AG20443 (cell line): Measurements from ENCODE around the gene SLC35E2B.
"Not testable (repeated sequence)": the region's sequence is repeated elsewhere in the genome, so short reads cannot be mapped to it uniquely, and the experiment has no call there.

Experiments used
- DNase-seq: peaks from one replicate; pipeline ENCODE4 v3.0.0; 2012; ENCODE audit warnings: low spot score, mixed read lengths

The SLC35E2B gene

DNA sequence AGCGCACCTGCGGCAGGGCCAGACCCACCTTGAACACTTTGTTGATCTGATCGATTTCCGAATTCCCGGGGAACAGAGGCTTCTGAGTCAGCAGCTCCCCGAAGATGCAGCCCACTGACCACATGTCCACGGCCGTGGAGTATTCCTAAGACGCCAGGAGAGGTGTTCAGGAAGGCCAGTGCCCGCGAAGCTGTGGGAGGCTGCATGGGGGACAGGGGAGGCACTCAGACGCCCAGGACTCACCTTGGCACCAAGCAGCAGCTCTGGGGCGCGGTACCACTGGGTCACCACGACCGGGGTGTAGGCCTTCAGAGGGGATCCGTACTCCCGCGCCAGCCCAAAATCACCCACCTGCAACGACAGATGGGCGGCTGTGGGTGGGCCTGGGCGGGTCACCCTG is 11.2 kb upstream of the SLC35E2B start:
- DNase-seq: no peak

DNA sequence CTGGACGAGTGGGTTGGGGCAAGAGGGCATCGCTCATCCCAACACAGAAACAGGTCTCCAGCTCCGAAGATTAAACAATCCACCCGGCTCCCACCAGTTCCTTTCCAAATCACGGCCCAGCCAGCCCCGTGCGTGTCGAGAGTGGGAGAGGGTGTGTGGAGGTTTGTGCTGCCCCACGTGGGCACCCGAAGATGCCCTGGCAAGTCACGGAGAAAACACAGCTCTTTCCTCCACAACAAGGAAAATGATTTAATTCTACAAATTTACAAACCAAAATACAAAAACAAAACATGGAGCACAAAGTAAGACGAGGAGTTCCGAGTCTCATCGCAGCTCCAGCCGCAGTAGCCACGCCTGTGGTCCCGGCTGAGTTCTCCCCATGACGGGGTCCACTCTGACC is 9.9 kb upstream of the SLC35E2B start:
- not testable (repeated sequence) for DNase-seq

DNA sequence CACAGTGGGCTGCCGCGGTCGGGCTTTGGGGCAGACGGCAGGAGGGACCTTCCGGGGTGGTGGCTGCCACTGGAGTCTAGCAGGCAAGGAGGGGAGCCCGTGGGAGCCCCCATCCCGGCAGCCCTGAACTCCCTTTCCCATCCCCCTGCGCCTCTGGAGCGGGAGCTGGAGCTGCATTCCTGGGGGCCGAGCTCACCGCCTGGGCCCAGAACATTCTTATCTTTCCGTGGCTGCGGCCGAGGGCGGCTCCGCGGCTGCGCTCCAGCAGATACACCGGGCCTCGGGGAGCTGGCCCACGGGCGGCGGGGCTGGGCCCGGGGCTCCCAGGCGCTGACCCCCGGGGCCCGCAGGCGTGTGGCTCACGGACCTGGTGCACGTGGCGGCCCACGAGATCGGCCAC is 8.0 kb upstream of the SLC35E2B start:
- DNase-seq: not testable (repeated sequence)

DNA sequence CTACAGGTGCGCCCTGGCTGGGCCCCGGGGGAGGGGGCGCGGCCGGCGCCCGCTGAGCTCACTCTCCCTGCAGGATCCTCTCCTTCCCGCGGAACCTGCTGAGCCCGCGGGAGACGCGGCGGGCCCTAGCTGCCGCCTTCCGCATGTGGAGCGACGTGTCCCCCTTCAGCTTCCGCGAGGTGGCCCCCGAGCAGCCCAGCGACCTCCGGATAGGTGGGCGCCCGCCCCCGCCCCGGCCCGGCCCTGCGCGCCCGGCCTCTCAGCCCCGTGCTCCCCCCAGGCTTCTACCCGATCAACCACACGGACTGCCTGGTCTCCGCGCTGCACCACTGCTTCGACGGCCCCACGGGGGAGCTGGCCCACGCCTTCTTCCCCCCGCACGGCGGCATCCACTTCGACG is 7.5 kb upstream of the SLC35E2B start:
- not testable (repeated sequence) for DNase-seq

DNA sequence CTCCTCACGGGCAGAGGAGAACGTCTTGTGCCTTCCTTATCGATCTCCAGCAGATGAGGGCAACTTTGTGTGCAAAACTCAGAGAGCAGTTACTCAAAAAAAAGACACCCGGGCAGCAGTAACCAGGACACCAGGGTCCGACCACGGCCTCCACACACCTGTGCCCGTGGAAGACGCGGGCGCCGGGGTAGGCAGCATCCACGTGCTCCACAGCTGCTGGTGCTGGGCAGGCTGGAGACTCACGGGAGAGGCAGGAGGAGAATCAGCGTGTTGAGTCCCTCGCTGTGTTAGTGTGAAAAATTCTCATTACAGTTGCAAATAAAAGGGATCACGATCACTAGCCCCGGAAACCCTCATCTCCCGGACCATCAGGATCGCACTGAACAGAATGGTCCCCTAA is 6.5 kb upstream of the SLC35E2B start:
- DNase-seq: not testable (repeated sequence)

DNA sequence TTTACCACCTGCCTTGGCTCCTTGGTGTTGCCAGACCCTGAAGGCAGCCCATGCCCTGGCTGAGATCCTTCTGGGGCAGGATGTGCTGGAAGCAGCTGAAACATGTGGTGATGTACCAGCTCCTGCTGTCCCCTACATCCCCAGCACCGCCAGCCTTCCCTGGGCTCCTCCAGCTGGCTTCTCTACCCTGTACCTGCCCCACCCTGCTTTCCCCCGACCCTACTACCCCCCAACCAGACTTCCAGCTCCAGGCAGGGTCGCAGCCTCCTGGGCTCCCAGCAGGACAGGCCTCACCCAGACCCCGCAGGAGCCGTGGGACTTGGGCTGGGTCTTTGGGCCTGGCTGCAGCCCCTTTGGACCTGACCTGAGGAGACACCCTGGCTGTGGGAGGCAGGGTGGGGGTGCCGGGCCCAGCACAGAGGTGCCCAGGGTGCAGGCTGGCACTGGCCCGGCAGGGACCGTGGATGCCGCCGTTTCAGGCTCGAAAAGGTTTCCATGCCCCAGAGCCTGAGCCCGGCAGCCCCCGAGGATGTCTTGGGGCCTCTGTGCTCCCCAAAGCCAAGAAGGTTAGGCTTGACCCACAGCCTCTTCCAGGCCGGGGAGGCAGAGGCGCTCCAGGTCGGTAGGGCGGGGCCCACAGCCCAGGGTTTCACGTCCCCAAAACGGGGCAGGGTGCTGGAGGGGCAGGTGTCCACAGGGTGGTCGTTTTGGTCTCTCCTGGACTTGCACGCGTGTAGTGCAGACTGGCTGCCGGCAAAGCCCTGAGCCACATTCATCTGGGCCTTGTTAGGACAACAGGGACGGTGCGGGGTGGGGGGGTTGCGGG is 5.0 kb upstream of the SLC35E2B start:
- not testable (repeated sequence) for DNase-seq

DNA sequence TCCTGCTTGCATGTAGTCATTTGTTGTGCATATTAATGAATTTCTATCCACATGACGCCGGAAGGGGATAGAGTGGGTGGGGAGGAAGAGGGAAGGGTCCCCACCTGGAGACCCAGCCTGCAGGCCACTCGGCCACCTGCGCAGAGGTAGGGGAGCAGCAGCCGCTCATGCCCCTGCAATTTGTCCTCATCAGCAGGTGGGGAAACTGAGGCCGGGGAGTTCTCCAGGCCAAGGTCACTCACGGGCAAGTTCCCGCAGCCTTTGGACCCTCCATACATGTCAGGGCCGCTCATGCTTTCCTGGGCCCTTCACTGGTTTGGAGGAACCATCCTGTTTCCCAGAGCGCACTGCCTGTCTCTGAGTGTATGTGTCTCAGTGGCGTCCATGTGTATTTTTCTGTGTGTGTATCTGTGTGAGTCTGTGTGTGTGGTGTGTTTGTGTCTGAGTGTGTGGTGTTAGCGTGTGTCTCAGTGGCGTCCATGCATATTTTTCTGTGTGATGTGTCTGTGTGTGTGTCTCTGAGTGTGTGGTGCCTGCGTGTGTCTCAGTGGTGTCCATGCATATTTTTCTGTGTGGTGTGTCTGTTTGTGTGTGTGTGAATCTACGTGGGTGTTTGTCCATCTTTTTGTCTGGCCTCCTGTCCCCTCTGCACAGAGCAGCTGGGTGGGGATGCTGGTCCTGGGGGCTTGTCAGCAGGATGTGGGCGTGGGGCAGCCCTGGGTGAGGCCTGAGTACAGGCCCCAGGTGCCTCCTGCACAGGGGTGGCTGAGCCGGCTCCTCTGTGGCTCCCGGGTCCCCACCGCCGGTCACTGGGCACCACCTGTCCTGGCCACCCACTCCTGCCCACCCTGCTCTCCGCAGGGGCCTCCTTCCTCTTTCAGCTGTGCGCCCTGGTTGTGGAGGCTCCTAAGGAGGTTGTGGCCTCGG is 4.1 kb upstream of the SLC35E2B start:
- not testable (repeated sequence) for DNase-seq

DNA sequence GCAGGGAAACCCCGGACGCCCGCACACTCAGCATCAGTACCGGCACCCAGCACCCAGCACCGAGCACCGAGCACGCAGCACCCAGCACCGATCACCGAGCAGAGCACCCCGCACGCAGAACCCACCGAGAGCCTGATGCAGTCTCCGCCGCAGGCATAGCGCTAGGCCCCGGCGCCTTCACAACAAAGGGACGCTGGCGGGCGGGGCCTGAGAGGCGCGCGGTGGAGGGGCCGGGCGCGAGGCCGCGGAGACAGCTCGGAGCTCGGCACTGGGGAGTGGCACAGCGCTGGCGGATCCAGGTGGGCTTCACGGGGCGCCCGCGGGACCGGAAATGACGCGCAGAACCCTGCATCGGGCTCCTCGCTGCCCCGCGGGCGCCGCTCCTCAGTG is 276 bp downstream of the SLC35E2B start:
- DNase-seq: not testable (repeated sequence)

DNA sequence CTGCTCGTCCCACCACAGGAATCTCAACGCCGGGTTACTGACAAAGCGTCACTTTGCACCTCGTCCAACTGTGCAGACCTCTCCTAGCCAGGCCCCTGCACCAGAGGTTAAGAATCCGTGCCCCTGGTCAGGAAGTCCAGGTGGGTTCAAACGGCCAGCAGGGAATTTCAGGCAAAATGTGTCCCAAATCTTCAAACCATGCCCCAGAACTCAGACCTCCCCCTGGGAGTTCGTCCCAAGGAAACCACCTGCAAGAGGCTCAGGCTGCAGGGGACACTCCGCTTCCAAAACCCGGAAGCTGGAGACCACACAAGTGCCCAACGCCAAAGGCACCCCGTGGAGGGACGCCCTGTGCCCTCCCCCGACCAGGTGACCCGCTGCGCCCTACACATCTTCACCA is 1.2 kb downstream of the SLC35E2B start:
- DNase-seq: not testable (repeated sequence)

DNA sequence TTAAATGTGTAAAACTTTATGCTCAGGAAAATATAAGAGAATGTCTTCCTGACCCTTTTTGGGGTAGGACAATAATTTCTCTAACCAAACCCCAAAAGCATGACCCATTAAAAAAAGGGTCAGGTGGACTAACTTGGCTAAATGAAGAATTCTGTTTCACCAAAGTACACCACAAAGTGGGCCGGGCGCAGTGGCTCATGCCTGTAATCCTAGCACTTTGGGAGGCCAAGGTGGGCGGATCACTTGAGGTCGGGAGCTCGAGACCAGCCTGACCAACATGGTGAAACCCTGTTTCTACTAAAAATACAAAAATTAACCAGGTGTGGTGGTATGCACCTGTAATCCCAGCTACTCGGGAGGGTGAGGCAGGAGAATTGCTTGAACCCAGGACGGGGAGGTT is 3.1 kb downstream of the SLC35E2B start:
- DNase-seq: not testable (repeated sequence)

DNA sequence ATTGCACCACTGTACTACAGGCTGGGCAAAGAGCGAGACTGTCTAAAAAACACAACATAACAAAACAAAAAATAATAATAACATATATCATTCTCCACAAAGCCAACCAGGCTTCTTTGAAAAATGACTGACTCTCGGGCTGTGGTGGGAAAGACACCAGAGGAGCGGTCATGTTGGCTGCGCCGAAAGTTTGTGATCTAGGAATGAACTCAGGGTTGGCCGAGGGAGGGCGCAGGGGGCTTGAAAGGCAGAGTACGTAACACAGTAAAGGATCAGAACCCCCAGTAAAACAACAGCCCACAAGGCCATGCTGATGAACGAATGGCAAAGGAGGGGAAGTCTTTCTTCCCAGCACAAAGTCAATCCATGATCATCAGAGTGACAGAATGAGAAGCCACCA is 4.7 kb downstream of the SLC35E2B start:
- DNase-seq: no peak

DNA sequence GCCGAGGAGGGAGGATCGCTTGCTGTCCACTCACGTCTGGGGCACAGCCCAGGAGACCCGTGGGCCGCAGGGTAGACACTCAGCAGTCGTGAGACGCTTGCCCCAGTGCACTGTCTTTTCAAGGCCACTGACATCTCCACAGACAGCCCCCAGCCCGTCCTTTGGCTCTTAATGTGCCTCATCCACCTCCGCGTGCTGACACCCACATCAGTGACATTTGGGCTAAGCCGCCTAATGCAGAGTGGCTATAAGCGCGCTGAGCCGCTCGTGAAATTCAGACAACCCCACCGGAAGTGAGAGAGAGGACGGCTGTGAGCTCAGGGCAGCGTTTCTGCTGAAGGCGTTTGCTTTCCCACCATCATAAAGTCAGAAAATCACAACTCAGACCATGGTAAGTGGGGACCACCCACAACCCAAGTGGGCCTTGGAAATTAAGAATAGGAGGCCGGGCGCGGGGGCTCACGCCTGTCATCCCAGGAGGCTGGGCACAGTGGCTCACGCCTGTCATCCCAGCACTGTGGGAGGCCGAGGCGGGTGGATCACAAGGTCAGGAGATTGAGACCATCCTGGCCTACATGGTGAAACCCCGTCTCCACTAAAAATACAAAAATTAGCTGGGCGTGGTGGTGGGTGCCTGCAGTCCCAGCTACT is 8.4 kb downstream of the SLC35E2B start:
- no peak for DNase-seq

DNA sequence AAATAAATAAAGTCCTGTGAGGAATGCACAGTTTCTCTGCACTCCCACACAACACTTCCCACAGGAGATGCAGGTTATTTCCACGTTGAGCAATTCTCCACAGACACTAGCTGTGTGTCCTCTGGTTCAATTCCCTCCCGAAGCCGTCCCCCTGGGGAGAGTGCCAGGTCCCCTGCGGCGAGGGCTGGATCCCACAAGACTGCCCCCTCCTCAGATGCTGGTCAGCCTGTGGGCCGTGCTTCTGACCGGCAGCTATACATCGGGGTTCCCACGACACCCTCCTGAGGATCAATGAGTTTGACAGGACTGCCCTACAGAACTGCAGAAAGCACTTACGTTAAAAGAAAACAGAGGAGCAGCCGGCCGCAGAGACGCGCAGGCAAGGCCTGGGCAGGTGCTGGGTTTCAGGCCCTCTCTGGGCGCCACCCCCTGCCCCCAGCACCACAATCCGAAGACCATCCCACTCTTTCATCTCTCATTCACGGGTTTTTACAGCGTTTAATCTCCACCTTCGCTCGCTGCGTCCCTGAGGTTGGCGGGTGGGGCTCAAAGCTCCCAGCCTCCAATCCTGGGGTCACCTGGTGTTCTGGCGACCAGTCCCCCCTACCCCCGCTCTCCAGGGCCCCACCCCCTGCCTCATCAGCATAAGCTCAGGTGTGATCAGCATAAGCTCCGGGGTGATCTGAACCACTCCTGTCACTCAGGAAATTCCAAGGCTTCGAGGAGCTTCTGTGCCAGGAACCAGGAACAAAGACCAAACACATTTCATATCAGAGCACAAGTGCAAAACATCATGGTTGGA is 9.3 kb downstream of the SLC35E2B start:
- DNase-seq: no peak

DNA sequence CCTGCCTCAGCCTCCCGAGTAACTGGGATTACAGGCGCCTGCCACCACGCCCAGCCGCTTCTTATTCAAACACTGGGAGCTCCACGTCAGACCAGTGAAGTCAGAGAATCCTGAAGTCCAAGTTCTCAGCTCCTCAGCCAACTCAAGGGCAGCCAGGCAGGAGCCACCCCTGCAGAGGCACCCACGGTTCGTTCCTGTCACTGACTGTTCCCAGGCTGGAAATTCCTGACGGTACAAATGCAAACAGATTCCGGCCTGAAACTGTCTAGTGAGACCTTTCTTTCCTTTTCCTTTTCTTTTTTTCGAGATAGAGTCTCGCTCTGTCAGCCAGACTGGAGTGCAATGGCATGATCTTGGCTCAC is 11.7 kb downstream of the SLC35E2B start:
- DNase-seq: no peak

DNA sequence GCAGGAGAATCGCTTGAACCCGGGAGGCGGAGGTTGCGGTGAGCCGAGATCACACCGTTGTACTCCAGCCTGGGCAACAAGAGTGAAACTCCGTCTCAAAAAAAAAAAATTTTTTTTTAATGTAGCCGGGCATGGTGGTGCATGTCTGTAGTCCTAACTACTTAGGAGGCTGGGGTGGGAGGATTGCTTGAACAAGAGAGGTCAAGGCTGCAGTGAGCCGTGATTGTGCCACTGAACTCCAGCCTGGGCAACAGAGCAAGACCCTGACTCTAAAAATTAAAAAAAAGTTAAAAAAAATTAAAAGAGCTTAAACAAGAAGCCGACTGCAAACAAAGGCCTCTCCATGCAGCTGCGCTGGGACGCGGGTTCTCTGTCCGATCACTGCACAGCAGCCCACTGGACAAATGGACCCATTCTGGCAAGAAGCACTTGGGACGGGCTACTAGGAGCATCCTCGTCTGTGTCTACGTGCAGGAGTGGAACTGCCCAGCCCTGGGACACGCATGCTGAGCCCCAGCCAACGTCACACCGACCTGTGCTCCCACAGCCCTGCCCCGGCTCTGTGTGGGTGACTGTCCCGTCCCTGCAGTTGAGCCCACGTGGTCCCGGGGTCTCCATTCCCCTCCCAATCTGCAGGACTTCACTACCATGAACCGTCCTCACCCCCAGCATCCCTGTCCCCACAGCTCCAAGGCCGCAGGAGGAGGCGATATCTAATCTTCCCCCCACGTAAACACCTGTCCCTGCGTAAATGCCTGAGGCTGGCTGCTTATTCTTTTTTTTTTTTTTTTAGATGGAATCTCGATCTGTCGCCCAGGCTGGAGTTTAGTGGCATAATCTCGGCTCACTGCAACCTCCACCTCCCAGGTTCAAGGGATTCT is 12.3 kb downstream of the SLC35E2B start:
- no peak for DNase-seq

DNA sequence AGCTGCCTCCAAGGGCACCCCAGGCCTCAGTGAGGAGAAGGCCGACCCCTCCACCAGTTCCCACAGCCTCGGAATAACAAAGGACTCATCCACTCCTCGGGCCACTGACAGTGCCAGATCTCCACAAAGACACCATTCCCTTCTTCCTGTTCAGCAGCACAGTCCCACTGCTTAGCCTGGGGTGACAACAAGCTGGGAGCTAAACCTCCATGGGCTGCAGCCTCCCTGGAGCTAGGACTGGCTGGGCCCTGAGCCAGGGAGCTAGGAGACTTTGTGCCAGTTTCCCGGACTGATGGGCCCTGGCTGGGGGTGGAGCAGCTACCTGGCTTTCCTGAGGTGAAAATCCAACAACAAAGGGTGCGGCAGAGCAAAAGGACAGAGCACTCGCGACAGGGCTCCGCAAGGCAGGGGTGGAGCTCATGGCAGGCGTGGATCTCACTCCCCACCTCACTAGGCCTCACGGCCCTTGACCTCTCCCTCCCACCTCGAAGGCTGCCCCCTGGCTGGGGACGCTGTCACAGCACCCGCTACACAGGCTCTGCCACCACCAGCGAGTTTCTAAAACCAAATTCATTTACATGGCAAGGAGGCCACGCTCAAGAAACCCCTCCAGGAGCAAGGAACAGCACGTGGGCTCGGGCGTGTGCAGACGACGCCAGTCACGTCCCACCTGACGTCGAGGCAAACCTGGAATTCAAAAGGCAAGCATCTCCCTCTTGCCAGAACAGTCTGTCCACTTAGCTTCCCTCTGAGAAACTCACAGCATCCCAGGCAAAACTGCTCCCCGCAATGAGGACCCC is 13.8 kb downstream of the SLC35E2B start:
- peak; percentile 29 for DNase-seq

DNA sequence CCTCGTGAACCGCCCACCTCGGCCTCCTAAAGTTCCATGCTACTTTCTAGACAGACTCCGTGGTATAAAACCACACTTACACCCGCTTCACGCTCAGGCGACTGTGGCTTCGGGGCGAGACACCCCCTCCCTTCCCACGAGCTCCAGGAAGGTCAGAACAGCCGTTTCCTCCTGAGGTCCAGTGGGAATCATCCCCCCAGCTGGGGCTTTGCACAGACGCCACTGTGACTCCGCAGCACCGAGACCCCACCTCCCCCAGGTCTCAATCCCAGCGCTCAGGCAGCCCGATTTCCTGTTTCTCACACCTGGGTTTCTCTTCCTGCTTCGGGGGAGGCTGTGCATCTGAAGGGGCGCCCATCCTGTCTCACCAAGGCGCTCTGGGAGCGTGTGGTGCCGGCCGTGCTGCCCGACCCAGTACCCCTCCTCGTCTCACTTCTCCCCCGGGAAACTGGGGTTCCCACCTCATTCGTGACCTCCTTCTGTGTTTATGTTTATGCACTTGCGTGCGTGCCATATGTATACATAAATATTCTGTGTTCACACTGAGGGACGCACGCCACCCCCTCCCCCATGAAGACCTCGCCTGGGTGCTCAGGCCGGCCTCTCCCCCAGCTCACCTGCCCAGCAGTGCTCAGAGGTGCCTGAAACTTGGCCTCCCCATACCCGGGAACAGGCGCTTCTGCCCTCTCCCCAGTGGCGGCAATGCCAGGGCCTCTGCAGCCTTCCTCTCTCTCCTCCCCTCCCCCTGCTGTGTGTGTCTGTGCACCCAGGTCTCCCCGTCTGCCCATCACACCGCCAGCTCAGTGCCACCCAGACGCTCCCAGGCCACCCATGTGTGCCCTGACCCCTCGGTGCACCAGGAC is 14.6 kb downstream of the SLC35E2B start:
- DNase-seq: no peak

DNA sequence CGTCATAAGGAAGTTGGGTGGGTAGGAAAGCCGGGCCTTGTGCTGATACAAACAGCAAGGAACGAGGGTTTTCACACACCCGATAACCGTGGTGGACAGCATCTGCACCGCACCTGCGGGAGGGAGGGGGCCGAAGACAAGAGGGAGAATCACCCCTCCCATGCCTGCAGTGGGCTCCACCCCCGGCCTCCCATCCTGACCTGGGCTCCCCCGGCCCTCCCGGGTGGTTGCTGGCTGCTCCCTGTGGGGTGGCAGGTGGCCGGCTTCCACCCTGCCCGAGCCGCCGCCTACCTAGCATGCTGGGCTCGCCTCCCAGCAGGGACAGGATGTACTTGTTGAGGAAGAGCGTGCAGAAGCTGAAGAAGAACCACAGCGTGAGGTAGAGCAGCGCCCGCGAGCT is 16.5 kb downstream of the SLC35E2B start:
- not testable (repeated sequence) for DNase-seq

DNA sequence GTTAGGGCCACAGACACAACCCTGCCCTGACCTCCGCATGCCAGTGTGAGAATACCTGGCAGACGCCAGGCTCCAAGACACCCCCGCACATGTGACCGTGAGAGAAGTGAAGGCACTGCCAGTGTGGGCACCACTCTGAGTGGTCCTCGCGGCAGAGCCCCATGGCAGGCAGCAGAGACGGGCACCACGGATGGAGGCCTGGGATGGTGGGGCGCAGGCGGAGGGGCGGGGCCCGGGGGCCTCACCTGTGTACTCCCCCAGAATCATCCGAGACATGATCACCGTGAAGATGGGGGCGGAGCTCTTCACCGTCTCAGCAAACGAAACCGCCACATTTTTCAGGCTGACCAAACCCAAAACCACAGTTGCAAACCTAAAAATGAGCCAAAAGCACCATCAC is 17.4 kb downstream of the SLC35E2B start:
- not testable (repeated sequence) for DNase-seq
